Measurements from ENCODE around the gene LRCH1. TPM values are rescaled to one million over a fixed set of nuclear protein-coding genes. Genes with fewer than 3 reads are reported as not detected.

The LRCH1 gene
- total RNA-seq, 2 donors from 2014 or later = 18.4 to 21.5 TPM

- no peak for DNase-seq
- Mint-ChIP-seq H3K27me3 (ENCODE audit: low read depth) (no peaks in the 10 kb centered on the region), H3K27ac (no peak overlapping the region), H3K4me1 (ENCODE audit: low read depth) (peaks cover 23% of the 10 kb centered on the region), H3K4me3 (no peak overlapping the region), H3K9me3 (no peaks in the 10 kb centered on the region), H3K36me3 (ENCODE audit: insufficient read depth in 2 of 2) (peaks cover 0 to 6% of the 10 kb centered on the region in 2 donors)
- ATAC-seq (replicated peaks in 1 of 2) = no peak
Measured at GRCh38 chr13:46685006-46685730, 132.2 kb downstream of the LRCH1 start.

- Mint-ChIP-seq H3K27ac (no peak overlapping the region), H3K4me1 (ENCODE audit: low read depth) (peaks cover 23% of the 10 kb centered on the region), H3K9me3 (no peaks in the 10 kb centered on the region), H3K27me3 (ENCODE audit: low read depth) (no peaks in the 10 kb centered on the region), H3K36me3 (ENCODE audit: insufficient read depth in 2 of 2) (peaks cover 0 to 6% of the 10 kb centered on the region in 2 donors), H3K4me3 (no peak overlapping the region)
- DNase-seq (no peak), ATAC-seq (replicated peaks in 1 of 2) (no peak)
Measured at GRCh38 chr13:46686171-46686570, 133.2 kb downstream of the LRCH1 start.

DNA sequence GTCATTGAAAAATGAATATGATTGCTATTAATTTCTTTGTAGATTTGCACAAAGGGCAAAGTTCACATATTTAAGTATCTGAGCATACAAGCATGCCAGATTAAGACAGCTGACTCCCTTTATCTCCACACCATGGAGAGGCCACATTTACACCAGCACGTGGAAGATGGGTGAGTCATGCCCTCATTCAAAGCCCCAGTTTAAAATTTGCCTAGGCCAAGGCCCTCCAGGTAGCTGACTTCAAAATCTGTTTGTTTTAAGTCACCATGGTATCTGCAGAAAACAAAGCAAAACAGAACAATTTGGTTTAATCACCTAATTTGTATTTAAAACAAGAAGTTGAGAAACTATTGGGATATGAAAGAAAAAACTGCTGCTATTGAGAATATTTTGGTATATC is 134.8 kb downstream of the LRCH1 start:
- H3K27ac Mint-ChIP-seq = no peak overlapping the region
- no peaks in the 10 kb centered on the region for H3K27me3 Mint-ChIP-seq (ENCODE audit: low read depth)
- peak in 1 of 2 donors; percentile 6 for DNase-seq

GRCh38 chr13:46688306-46688705 is 135.3 kb downstream of the LRCH1 start:
- no peak overlapping the region for H3K4me3 Mint-ChIP-seq
- ATAC-seq (replicated peaks in 1 of 2) = no peak
- H3K27me3 Mint-ChIP-seq (ENCODE audit: low read depth) = no peaks in the 10 kb centered on the region
- no peaks in the 10 kb centered on the region for H3K36me3 Mint-ChIP-seq (ENCODE audit: insufficient read depth in 2 of 2)
- no peaks in the 10 kb centered on the region for H3K9me3 Mint-ChIP-seq
- peaks cover 22% of the 10 kb centered on the region for H3K4me1 Mint-ChIP-seq (ENCODE audit: low read depth)
- H3K27ac Mint-ChIP-seq = no peak overlapping the region
- DNase-seq = no peak

More for the DNA sequence above, 134.8 kb downstream of the LRCH1 start:
- H3K36me3 Mint-ChIP-seq (ENCODE audit: insufficient read depth in 2 of 2) = peaks cover 0 to 4% of the 10 kb centered on the region in 2 donors
- ATAC-seq (replicated peaks in 1 of 2) = peak in 1 of 2 donors; percentile 53
- H3K4me3 Mint-ChIP-seq = no peak overlapping the region
- H3K9me3 Mint-ChIP-seq = no peaks in the 10 kb centered on the region
- peaks cover 23% of the 10 kb centered on the region for H3K4me1 Mint-ChIP-seq (ENCODE audit: low read depth)

DNA sequence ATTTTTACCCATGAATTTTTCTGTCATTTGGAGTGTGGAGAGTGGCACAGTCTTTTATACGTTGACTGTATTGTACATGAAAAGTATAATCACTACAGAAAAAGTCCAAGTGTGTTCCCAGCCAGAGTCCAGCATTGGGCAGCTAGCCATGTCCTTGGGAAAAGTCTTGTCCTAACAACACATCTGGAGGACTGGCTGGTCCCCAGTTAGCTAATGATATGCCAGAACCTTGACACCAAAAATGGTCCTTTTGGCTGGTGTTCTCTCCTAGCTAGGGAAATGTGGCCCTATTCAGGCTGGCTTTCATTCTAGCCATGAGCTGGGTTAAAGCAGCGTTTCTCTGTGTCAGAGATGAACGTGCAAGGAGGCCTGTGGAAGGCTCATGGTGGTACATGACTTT is 145.0 kb downstream of the LRCH1 start:
- Mint-ChIP-seq H3K4me1 (ENCODE audit: low read depth) (no peaks in the 10 kb centered on the region), H3K27me3 (ENCODE audit: low read depth) (no peaks in the 10 kb centered on the region), H3K27ac (no peak overlapping the region), H3K9me3 (no peaks in the 10 kb centered on the region), H3K4me3 (no peak overlapping the region), H3K36me3 (ENCODE audit: insufficient read depth in 2 of 2) (peaks cover 8 to 16% of the 10 kb centered on the region in 2 donors)
- DNase-seq = no peak
- no peak for ATAC-seq (replicated peaks in 1 of 2)

DNA sequence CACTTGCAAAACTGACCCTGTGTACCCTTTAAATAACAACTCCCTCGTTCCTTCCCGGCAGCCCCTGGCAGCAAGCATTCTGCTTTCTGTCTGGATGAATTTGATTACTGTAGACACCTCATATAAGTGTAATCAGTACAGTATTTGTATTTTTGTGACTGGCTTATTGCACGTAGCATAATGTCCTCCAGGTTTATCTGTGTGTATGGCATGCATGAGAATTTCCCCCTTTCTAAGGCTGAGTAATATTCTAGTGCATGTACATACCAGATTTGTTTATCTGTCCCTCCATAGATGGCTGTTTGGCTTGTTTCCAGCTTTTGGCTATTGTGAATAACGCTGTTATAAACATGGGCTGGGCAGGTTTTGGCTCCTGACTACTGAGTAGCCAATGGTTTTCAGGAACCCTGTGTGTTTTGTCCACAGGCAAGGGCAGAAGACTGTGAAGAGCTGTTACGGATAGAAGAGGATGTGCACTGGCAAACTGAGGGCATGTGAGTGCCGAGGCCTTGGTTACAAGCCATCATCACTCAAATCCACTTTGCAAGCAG is 146.0 kb downstream of the LRCH1 start:
- peaks cover 8 to 16% of the 10 kb centered on the region in 2 donors for H3K36me3 Mint-ChIP-seq (ENCODE audit: insufficient read depth in 2 of 2)
- H3K9me3 Mint-ChIP-seq = no peaks in the 10 kb centered on the region
- ATAC-seq (replicated peaks in 1 of 2) = no peak
- H3K27me3 Mint-ChIP-seq (ENCODE audit: low read depth) = no peaks in the 10 kb centered on the region
- H3K4me3 Mint-ChIP-seq = no peak overlapping the region
- no peaks in the 10 kb centered on the region for H3K4me1 Mint-ChIP-seq (ENCODE audit: low read depth)
- H3K27ac Mint-ChIP-seq = no peak overlapping the region
- DNase-seq = no peak

DNA sequence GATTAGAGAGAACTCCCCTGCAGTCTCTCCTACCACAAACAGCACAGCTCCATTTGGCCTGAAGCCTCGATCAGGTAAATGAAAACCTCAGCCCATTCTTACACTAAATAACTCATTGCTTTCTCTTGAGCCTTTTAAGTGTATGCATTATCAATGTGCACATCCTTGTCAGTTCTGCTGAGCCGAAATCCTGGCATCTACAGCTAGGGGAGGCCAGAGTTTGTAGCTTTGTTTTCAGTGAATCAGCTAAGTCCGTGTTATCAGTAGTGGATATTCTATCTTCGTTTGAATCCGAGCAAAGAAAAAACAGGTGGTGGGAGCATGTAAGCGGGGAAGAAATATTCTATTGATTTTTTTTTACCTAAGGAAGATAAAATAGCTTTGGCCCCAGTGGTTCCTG is 159.6 kb downstream of the LRCH1 start:
- ATAC-seq (replicated peaks in 1 of 2) = no peak
- Mint-ChIP-seq H3K27ac (no peak overlapping the region), H3K4me1 (ENCODE audit: low read depth) (no peaks in the 10 kb centered on the region), H3K36me3 (ENCODE audit: insufficient read depth in 2 of 2) (peaks cover 2 to 8% of the 10 kb centered on the region in 2 donors), H3K27me3 (ENCODE audit: low read depth) (no peaks in the 10 kb centered on the region), H3K9me3 (no peaks in the 10 kb centered on the region), H3K4me3 (no peak overlapping the region)
- no peak for DNase-seq

DNA sequence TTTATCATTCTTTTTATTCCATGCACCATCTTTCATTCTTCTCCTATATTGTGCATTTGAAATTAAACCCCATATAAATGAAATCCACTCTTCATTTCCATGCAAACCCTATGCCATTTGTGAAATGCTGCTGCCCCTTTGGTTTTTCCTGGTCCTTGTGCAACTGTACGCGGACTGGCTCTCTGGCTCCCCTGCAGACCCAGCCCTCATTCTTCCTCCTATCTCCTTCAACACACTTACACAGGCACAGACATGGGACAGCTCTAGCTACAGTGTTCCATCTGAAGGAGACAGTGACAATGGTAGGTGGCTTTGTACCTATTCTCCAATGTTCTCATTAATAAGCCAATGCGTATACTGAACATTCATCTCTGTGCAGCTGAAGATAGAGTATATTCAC is 162.4 kb downstream of the LRCH1 start:
- Mint-ChIP-seq H3K36me3 (ENCODE audit: insufficient read depth in 2 of 2) (peaks cover 0 to 3% of the 10 kb centered on the region in 2 donors), H3K4me1 (ENCODE audit: low read depth) (no peaks in the 10 kb centered on the region), H3K4me3 (no peak overlapping the region), H3K27me3 (ENCODE audit: low read depth) (no peaks in the 10 kb centered on the region), H3K27ac (no peak overlapping the region), H3K9me3 (no peaks in the 10 kb centered on the region)
- ATAC-seq (replicated peaks in 1 of 2) = no peak
- DNase-seq = no peak

DNA sequence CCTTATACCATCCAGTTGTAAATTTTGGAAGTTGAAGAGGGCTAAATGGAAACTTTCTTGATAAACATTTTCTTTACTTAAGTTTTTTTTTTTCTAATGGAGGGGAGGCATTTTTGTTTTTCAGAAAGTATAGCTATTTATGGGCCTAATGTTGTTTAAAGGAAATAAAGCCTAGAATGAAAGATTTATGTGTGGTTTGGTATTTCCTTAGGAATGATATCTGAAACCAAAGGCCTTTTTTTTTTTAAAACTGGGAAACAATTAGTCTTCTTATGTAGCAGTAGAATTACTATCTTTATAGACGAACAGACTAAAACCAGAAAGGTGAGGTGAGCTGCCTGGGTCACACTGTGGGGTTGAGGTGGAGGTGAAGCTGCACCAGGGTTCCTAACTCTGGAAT is 163.9 kb downstream of the LRCH1 start:
- DNase-seq (no peak), ATAC-seq (replicated peaks in 1 of 2) (no peak)
- H3K4me3 Mint-ChIP-seq = no peak overlapping the region
- no peaks in the 10 kb centered on the region for H3K27me3 Mint-ChIP-seq (ENCODE audit: low read depth)
- peaks cover 0 to 3% of the 10 kb centered on the region in 2 donors for H3K36me3 Mint-ChIP-seq (ENCODE audit: insufficient read depth in 2 of 2)
- no peak overlapping the region for H3K27ac Mint-ChIP-seq
- no peaks in the 10 kb centered on the region for H3K9me3 Mint-ChIP-seq
- H3K4me1 Mint-ChIP-seq (ENCODE audit: low read depth) = no peaks in the 10 kb centered on the region

DNA sequence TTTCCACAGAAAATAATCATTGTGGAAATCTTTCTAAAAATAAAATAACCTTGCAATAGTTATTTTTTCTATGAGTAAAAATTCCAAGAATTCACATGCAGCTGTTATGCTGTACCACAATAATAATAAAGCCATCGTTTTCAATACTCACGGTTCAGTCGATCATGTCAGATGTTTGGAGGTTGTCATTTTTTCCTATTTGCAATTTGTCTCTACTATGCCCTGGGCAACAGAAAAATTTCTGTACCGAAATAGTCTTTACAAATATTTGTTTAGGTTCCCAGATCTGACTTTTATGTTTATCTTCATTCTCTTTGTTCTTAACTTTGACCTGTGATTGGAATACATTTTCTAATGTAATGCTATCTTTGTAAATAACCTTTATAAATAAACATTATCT is 164.3 kb downstream of the LRCH1 start:
- H3K27ac Mint-ChIP-seq = no peak overlapping the region
- H3K36me3 Mint-ChIP-seq (ENCODE audit: insufficient read depth in 2 of 2) = peaks cover 0 to 3% of the 10 kb centered on the region in 2 donors
- DNase-seq (no peak), ATAC-seq (replicated peaks in 1 of 2) (no peak)
- no peaks in the 10 kb centered on the region for H3K4me1 Mint-ChIP-seq (ENCODE audit: low read depth)
- no peak overlapping the region for H3K4me3 Mint-ChIP-seq
- H3K9me3 Mint-ChIP-seq = no peaks in the 10 kb centered on the region
- no peaks in the 10 kb centered on the region for H3K27me3 Mint-ChIP-seq (ENCODE audit: low read depth)

GRCh38 chr13:46717856-46718255 is 164.9 kb downstream of the LRCH1 start:
- Mint-ChIP-seq H3K27me3 (ENCODE audit: low read depth) (no peaks in the 10 kb centered on the region), H3K9me3 (no peaks in the 10 kb centered on the region), H3K4me3 (no peak overlapping the region), H3K36me3 (ENCODE audit: insufficient read depth in 2 of 2) (no peaks in the 10 kb centered on the region), H3K27ac (no peak overlapping the region), H3K4me1 (ENCODE audit: low read depth) (no peaks in the 10 kb centered on the region)
- DNase-seq (no peak), ATAC-seq (replicated peaks in 1 of 2) (no peak)

- no peak overlapping the region for H3K27ac Mint-ChIP-seq
- no peaks in the 10 kb centered on the region for H3K4me1 Mint-ChIP-seq (ENCODE audit: low read depth)
- no peak overlapping the region for H3K4me3 Mint-ChIP-seq
- H3K27me3 Mint-ChIP-seq (ENCODE audit: low read depth) = no peaks in the 10 kb centered on the region
- no peaks in the 10 kb centered on the region for H3K9me3 Mint-ChIP-seq
- ATAC-seq (replicated peaks in 1 of 2) = no peak
- no peak for DNase-seq
- H3K36me3 Mint-ChIP-seq (ENCODE audit: insufficient read depth in 2 of 2) = peaks cover 8 to 13% of the 10 kb centered on the region in 2 donors
Measured at GRCh38 chr13:46720189-46720588, 167.2 kb downstream of the LRCH1 start.

DNA sequence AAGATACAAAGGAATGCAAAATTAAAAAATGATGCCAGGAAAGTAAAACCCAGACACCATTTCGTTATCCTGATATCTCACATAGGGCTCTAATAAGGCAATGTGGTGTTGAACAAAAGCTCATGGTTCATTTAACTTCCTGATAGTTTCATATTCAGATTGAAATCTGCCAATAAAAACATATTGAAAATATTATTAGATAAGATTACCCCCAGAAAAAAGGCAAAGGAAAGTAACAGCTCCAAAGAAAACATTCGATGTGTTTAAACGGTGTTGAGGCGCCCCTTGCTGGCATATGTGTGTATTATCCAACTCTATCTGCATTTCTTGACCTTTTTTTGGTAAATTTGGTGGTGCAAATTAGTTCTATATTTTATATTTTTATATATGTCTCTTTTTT is 168.1 kb downstream of the LRCH1 start:
- no peak overlapping the region for H3K27ac Mint-ChIP-seq
- no peaks in the 10 kb centered on the region for H3K9me3 Mint-ChIP-seq
- H3K4me3 Mint-ChIP-seq = no peak overlapping the region
- peak; percentile 31 to 40 for DNase-seq
- no peaks in the 10 kb centered on the region for H3K27me3 Mint-ChIP-seq (ENCODE audit: low read depth)
- H3K36me3 Mint-ChIP-seq (ENCODE audit: insufficient read depth in 2 of 2) = peaks cover 8 to 13% of the 10 kb centered on the region in 2 donors
- peaks cover 1% of the 10 kb centered on the region for H3K4me1 Mint-ChIP-seq (ENCODE audit: low read depth)
- no peak for ATAC-seq (replicated peaks in 1 of 2)

DNA sequence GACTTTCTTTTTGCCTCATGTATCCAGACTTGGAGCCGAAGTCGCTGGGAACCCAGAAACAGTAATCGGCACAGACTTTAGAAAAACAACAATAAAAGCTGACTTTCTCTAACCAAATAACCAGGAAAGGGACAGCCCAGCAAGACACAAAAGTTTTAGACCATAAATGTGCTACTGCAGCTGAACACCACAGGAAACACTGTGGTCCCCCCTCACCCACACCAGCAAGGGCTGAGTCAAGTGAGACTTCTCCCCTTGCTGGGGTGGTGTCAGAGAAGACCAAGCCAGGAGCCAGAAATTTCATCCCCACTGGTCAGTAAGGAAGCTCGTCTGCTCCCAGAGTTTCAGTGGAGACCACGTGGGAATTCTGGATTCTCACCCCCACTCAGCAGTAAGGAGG is 173.4 kb downstream of the LRCH1 start:
- H3K27ac Mint-ChIP-seq = no peak overlapping the region
- H3K9me3 Mint-ChIP-seq = no peaks in the 10 kb centered on the region
- peaks cover 12 to 21% of the 10 kb centered on the region in 2 donors for H3K36me3 Mint-ChIP-seq (ENCODE audit: insufficient read depth in 2 of 2)
- no peak overlapping the region for H3K4me3 Mint-ChIP-seq
- H3K27me3 Mint-ChIP-seq (ENCODE audit: low read depth) = no peaks in the 10 kb centered on the region
- ATAC-seq (replicated peaks in 1 of 2) = no peak
- peaks cover 6% of the 10 kb centered on the region for H3K4me1 Mint-ChIP-seq (ENCODE audit: low read depth)
- peak in 1 of 2 donors; percentile 4 for DNase-seq
